ENCODE data around the gene MYL9.

DNA sequence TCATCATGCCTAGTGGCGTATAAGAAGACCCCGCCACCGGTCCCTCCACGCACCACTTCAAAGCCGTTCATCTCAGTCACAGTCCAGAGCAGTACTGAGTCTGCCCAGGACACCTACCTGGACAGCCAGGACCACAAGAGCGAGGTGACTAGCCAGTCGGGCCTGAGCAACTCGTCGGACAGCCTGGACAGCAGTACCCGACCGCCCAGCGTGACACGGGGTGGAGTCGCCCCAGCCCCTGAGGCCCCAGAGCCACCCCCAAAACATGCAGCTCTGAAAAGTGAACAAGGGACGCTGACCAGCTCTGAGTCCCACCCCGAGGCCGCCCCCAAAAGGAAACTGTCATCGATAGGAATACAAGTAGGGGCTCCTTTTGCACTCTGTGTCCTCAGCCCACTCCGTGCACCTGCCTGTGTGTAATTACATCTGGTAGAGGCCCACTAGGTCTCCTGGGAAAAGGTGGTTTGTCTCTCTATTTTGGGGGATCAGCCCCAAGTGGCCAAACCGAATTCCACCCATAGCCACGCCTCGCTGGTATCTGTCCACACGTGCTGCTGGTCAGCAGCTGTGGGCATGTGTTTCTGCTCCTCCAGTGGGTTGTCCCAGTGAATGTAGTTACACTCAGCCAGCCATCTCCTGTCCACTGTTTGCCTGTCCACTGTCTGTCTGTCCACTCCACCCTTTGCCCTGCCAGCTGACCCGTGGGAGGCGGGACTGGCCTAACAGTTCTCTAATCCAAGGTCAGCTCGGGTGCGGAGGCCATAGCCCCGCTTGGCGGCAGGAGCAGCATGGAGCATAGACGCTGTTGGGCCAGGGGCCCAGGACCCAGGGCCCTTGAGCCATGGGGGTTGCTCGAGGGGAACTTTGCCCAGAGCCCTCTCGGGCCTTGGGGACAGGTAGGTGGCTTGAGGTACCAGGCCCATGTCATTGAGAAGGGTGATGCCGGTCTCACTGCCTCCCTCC, 44.3 kb upstream of the MYL9 start:
- TF ChIP-seq, protein P1, sequence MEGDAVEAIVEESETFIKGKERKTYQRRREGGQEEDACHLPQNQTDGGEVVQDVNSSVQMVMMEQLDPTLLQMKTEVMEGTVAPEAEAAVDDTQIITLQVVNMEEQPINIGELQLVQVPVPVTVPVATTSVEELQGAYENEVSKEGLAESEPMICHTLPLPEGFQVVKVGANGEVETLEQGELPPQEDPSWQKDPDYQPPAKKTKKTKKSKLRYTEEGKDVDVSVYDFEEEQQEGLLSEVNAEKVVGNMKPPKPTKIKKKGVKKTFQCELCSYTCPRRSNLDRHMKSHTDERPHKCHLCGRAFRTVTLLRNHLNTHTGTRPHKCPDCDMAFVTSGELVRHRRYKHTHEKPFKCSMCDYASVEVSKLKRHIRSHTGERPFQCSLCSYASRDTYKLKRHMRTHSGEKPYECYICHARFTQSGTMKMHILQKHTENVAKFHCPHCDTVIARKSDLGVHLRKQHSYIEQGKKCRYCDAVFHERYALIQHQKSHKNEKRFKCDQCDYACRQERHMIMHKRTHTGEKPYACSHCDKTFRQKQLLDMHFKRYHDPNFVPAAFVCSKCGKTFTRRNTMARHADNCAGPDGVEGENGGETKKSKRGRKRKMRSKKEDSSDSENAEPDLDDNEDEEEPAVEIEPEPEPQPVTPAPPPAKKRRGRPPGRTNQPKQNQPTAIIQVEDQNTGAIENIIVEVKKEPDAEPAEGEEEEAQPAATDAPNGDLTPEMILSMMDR (IDR thresholded peaks at IDR 0.05) = no peak
- no peak for TF ChIP-seq POLR2A (IDR thresholded peaks at IDR 0.05)

Data from body of pancreas (tissue), 4 donors.